Hindlimb muscle (tissue), 1 donor: ENCODE results near the gene GRM7. TPM values are rescaled to one million over a fixed set of nuclear protein-coding genes. Genes with fewer than 3 reads are reported as not detected.
A peak's percentile ranks its signal among the peaks of the same experiment; 100 is the strongest.

Experiments used
- DNase-seq: peaks from one replicate; pipeline ENCODE4 v3.0.0-alpha.2; 2013
- polyA plus RNA-seq: library from polyadenylated mRNA; unstranded; fragments of 120-200 nt; gene quantifications from one replicate; pipeline ENCODE4 v1.2.1, GENCODE V29; 2013; ENCODE audit not compliant: insufficient read length

Gene GRM7
- polyA plus RNA-seq, 1 donor: not detected

GRCh38 chr3:7512048-7512447 lies 651.1 kb downstream of the GRM7 start:
- DNase-seq: no peak

- DNase-seq: no peak
Measured at GRCh38 chr3:7518026-7518425, 657.1 kb downstream of the GRM7 start.

- peak; percentile 13 for DNase-seq
Measured at GRCh38 chr3:7518456-7518855, 657.5 kb downstream of the GRM7 start.

- DNase-seq: no peak
Measured at GRCh38 chr3:7520059-7520458, 659.1 kb downstream of the GRM7 start.

- DNase-seq: no peak
Measured at GRCh38 chr3:7520593-7520992, 659.7 kb downstream of the GRM7 start.

GRCh38 chr3:7536510-7536909 lies 675.6 kb downstream of the GRM7 start:
- no peak for DNase-seq

GRCh38 chr3:7536921-7537320 lies 676.0 kb downstream of the GRM7 start:
- DNase-seq: no peak

- DNase-seq: no peak
Measured at GRCh38 chr3:7543294-7543880, 682.5 kb downstream of the GRM7 start.

GRCh38 chr3:7545334-7545733 lies 684.4 kb downstream of the GRM7 start:
- no peak for DNase-seq

- peak; percentile 22 for DNase-seq
Measured at GRCh38 chr3:7546253-7546652, 685.3 kb downstream of the GRM7 start.

GRCh38 chr3:7547826-7548225 lies 686.9 kb downstream of the GRM7 start:
- no peak for DNase-seq

GRCh38 chr3:7562892-7563291 lies 702.0 kb downstream of the GRM7 start:
- DNase-seq: no peak

- DNase-seq: no peak
Measured at GRCh38 chr3:7565574-7565973, 704.7 kb downstream of the GRM7 start.

GRCh38 chr3:7567160-7567559 lies 706.2 kb downstream of the GRM7 start:
- DNase-seq: no peak

GRCh38 chr3:7568526-7569184 lies 707.7 kb downstream of the GRM7 start:
- DNase-seq: no peak

GRCh38 chr3:7573330-7573729 lies 712.4 kb downstream of the GRM7 start:
- no peak for DNase-seq

- no peak for DNase-seq
Measured at GRCh38 chr3:7574435-7574834, 713.5 kb downstream of the GRM7 start.

GRCh38 chr3:7576071-7576470 lies 715.2 kb downstream of the GRM7 start:
- DNase-seq: no peak

GRCh38 chr3:7576506-7576905 lies 715.6 kb downstream of the GRM7 start:
- no peak for DNase-seq

- no peak for DNase-seq
Measured at GRCh38 chr3:7577513-7577912, 716.6 kb downstream of the GRM7 start.

- no peak for DNase-seq
Measured at GRCh38 chr3:7581831-7582230, 720.9 kb downstream of the GRM7 start.

- DNase-seq: no peak
Measured at GRCh38 chr3:7585052-7585451, 724.1 kb downstream of the GRM7 start.

GRCh38 chr3:7588236-7588635 lies 727.3 kb downstream of the GRM7 start:
- DNase-seq: no peak

GRCh38 chr3:7589526-7589925 lies 728.6 kb downstream of the GRM7 start:
- DNase-seq: no peak

GRCh38 chr3:7602297-7602696 lies 741.4 kb downstream of the GRM7 start:
- no peak for DNase-seq
